ENCODE measurements around the gene EHBP1L1. TPM values are rescaled to one million over a fixed set of nuclear protein-coding genes. Genes with fewer than 3 reads are reported as not detected.
A peak's percentile ranks its signal among the peaks of the same experiment; 100 is the strongest.

The EHBP1L1 gene
- total and polyA plus RNA-seq, 2 of the 13 experiments (the other 11 are each of a cell fraction or from before 2014, with no cell fraction given), result 8.3 to 10.6 TPM

- TF ChIP-seq HNF1B (CRISPR knock-in tag; IDR thresholded peaks at IDR 0.05) (peak; percentile 34; the same call in 1 of the 2 replicates), ZNF576 (CRISPR knock-in tag; IDR thresholded peaks at IDR 0.05) (no peak), ZNF253 (CRISPR knock-in tag; IDR thresholded peaks at IDR 0.05; ENCODE audit: borderline replicate concordance) (no peak), GATAD1 (CRISPR knock-in tag; IDR thresholded peaks at IDR 0.05) (peak; percentile 16), ZNF775 (CRISPR knock-in tag; IDR thresholded peaks at IDR 0.05; ENCODE audit: borderline replicate concordance) (no peak), POGZ (CRISPR knock-in tag; IDR thresholded peaks at IDR 0.05) (no peak), ZFP90 (CRISPR knock-in tag; IDR thresholded peaks at IDR 0.05; ENCODE audit: borderline replicate concordance) (0 out of 2 replicates have a peak, but pooled peaks have one; percentile 23)
- TF ChIP-seq, protein P1, sequence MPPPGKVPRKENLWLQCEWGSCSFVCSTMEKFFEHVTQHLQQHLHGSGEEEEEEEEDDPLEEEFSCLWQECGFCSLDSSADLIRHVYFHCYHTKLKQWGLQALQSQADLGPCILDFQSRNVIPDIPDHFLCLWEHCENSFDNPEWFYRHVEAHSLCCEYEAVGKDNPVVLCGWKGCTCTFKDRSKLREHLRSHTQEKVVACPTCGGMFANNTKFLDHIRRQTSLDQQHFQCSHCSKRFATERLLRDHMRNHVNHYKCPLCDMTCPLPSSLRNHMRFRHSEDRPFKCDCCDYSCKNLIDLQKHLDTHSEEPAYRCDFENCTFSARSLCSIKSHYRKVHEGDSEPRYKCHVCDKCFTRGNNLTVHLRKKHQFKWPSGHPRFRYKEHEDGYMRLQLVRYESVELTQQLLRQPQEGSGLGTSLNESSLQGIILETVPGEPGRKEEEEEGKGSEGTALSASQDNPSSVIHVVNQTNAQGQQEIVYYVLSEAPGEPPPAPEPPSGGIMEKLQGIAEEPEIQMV (CRISPR knock-in tag; IDR thresholded peaks at IDR 0.05; ENCODE audit: low read depth), result 0 out of 2 replicates have a peak, but pooled peaks have one; percentile 34
These were observed 864 bp upstream of the EHBP1L1 start (continued) for GRCh38 chr11:65574811-65575567.

Measured in HepG2 (cell line).